WERI-Rb-1 (cell line): ENCODE data around the gene POLR1A.

Experiments used
- DNase-seq: peaks from one replicate; pipeline ENCODE4 v3.0.0-alpha.2; 2020
- H3K27ac ChIP-seq: fragments of 250-450 bp; sonication (Bioruptor Pico); 2 replicates; pipeline ENCODE4 v1.5.1; 2020; ENCODE audit warnings: mild to moderate bottlenecking, moderate library complexity
- H3K27me3 ChIP-seq: fragments of 250-450 bp; sonication (Bioruptor Pico); 2 replicates; pipeline ENCODE4 v1.5.1; 2021; ENCODE audit warnings: mild to moderate bottlenecking, low read depth, moderate library complexity; ENCODE audit not compliant: insufficient read depth, severe bottlenecking
- H3K36me3 ChIP-seq: fragments of 250-450 bp; sonication (Bioruptor Pico); 2 replicates; pipeline ENCODE4 v1.5.1; 2020; ENCODE audit warnings: mild to moderate bottlenecking, moderate library complexity
- H3K4me3 ChIP-seq: 2 replicates; pipeline ENCODE4 v1.5.1; 2011; ENCODE audit warnings: low read depth, mild to moderate bottlenecking, control low read depth, low read length
- H3K9me3 ChIP-seq: fragments of 250-450 bp; sonication (Bioruptor Pico); 2 replicates; pipeline ENCODE4 v1.5.1; 2021; ENCODE audit warnings: mild to moderate bottlenecking, moderate library complexity; ENCODE audit not compliant: severe bottlenecking
- CTCF ChIP-seq: IDR thresholded peaks from 2 replicates; pipeline ENCODE4 v1.5.1; 2011; ENCODE audit warnings: low read depth, mild to moderate bottlenecking, control low read depth, inconsistent platforms, low read length

Gene POLR1A

GRCh38 chr2:86054535-86055082 is 51.1 kb downstream of the POLR1A start:
- TF ChIP-seq CTCF, result no peak
- H3K9me3 ChIP-seq, result no peaks in the 10 kb centered on the region
- H3K27ac ChIP-seq, result no peak overlapping the region
- H3K4me3 ChIP-seq, result no peak overlapping the region
- H3K36me3 ChIP-seq, result peaks cover 46% of the 10 kb centered on the region
- H3K27me3 ChIP-seq, result no peaks in the 10 kb centered on the region
- no peak for DNase-seq

GRCh38 chr2:86053166-86053565 is 52.5 kb downstream of the POLR1A start:
- Histone ChIP-seq H3K4me3 (no peak overlapping the region), H3K9me3 (no peaks in the 10 kb centered on the region), H3K27ac (no peak overlapping the region), H3K27me3 (no peaks in the 10 kb centered on the region), H3K36me3 (peaks cover 59% of the 10 kb centered on the region)
- TF ChIP-seq CTCF, result no peak
- DNase-seq, result no peak

- H3K27ac ChIP-seq, result no peak overlapping the region
- peaks cover 64% of the 10 kb centered on the region for H3K36me3 ChIP-seq
- H3K27me3 ChIP-seq, result no peaks in the 10 kb centered on the region
- H3K4me3 ChIP-seq, result no peak overlapping the region
- H3K9me3 ChIP-seq, result no peaks in the 10 kb centered on the region
- DNase-seq, result no peak
- TF ChIP-seq CTCF, result no peak
These were observed 53.0 kb downstream of the POLR1A start for GRCh38 chr2:86052676-86053075.

GRCh38 chr2:86052265-86052664 is 53.4 kb downstream of the POLR1A start:
- no peak overlapping the region for H3K4me3 ChIP-seq
- no peaks in the 10 kb centered on the region for H3K9me3 ChIP-seq
- H3K27ac ChIP-seq, result no peak overlapping the region
- DNase-seq, result no peak
- TF ChIP-seq CTCF, result no peak
- no peaks in the 10 kb centered on the region for H3K27me3 ChIP-seq
- H3K36me3 ChIP-seq, result peaks cover 62% of the 10 kb centered on the region

- no peak for TF ChIP-seq CTCF
- no peaks in the 10 kb centered on the region for H3K27me3 ChIP-seq
- no peaks in the 10 kb centered on the region for H3K9me3 ChIP-seq
- H3K4me3 ChIP-seq, result no peak overlapping the region
- DNase-seq, result no peak
- H3K27ac ChIP-seq, result no peak overlapping the region
- peaks cover 72% of the 10 kb centered on the region for H3K36me3 ChIP-seq
These were observed 55.4 kb downstream of the POLR1A start for GRCh38 chr2:86050301-86050700.

- peaks cover 80% of the 10 kb centered on the region for H3K36me3 ChIP-seq
- no peak for DNase-seq
These were observed 56.2 kb downstream of the POLR1A start for GRCh38 chr2:86049529-86049928.

More at GRCh38 chr2:86049529-86049928, 56.2 kb downstream of the POLR1A start:
- Histone ChIP-seq H3K9me3 (no peaks in the 10 kb centered on the region), H3K27me3 (no peaks in the 10 kb centered on the region), H3K27ac (no peak overlapping the region), H3K4me3 (no peak overlapping the region)
- TF ChIP-seq CTCF, result no peak
